IMR-90 (cell line): ENCODE results near the gene PIP5K1C. TPM values are rescaled to one million over a fixed set of nuclear protein-coding genes. Genes with fewer than 3 reads are reported as not detected.

Experiments used
- ATAC-seq: fragments of 200-7000 bp; cut with Tn5 transposase; 2 replicates; pipeline ENCODE4 v1.9.1; 2020; ENCODE audit warnings: low read depth, mild to moderate bottlenecking, moderate library complexity
- BruUV-seq: library from RNA; stranded (reverse); fragments of 400-500 nt; replicated peaks from 2 replicates; lab custom pipeline; 2021; lab: Mats Ljungman, UMichigan
- CTCF ChIA-PET: fragments of 300-600 bp; formaldehyde crosslinking; extraction: SDS; loops from one replicate; lab custom pipeline; 2021; ENCODE audit warnings: antibody characterized with exemption; lab: Yijun Ruan, JAX
- POLR2A ChIA-PET: fragments of 300-600 bp; sonication (Branson Sonifier 250); formaldehyde crosslinking; loops from one replicate; lab custom pipeline; 2022; ENCODE audit warnings: antibody characterized with exemption; ENCODE audit not compliant: unreplicated experiment; lab: Charles Lee
- DNase-seq: peaks from one replicate; pipeline ENCODE4 v3.0.0; 2013
- H2AFZ ChIP-seq: replicated peaks from 2 replicates; pipeline ENCODE3; 2013; ENCODE audit warnings: low read length, mild to moderate bottlenecking; ENCODE audit not compliant: poor library complexity
- H2AK5ac ChIP-seq: 2 replicates; pipeline ENCODE4 v1.6.1; 2013; ENCODE audit warnings: low read depth, low read length, inconsistent platforms
- H2AK9ac ChIP-seq: replicated peaks from 2 replicates; pipeline ENCODE3; 2013; ENCODE audit warnings: mild to moderate bottlenecking, low read depth, low read length, moderate library complexity; ENCODE audit not compliant: poor library complexity
- H2BK120ac ChIP-seq: 2 replicates; pipeline ENCODE4 v1.6.1; 2013; ENCODE audit warnings: low read depth, low read length, inconsistent platforms
- H2BK15ac ChIP-seq: 3 replicates; pipeline ENCODE4 v1.6.1; 2013; ENCODE audit warnings: low read depth, low read length, inconsistent platforms
- H2BK20ac ChIP-seq: 2 replicates; pipeline ENCODE4 v1.6.1; 2013; ENCODE audit warnings: low read depth, mild to moderate bottlenecking, inconsistent platforms, low read length, moderate library complexity
- H2BK5ac ChIP-seq: 2 replicates; pipeline ENCODE4 v1.6.1; 2013; ENCODE audit warnings: mild to moderate bottlenecking, low read depth, low read length, inconsistent platforms; ENCODE audit not compliant: poor library complexity, severe bottlenecking
- H3K14ac ChIP-seq: replicated peaks from 2 replicates; pipeline ENCODE4 v1.6.1; 2013; ENCODE audit warnings: low read depth, low read length, inconsistent platforms
- H3K18ac ChIP-seq: 2 replicates; pipeline ENCODE4 v1.6.1; 2013; ENCODE audit warnings: low read depth, low read length, control low read depth
- H3K23ac ChIP-seq: 2 replicates; pipeline ENCODE4 v1.6.1; 2013; ENCODE audit warnings: low read depth, low read length, inconsistent platforms
- H3K27ac ChIP-seq: 2 replicates; pipeline ENCODE4 v1.5.1; 2013; ENCODE audit warnings: mild to moderate bottlenecking, control low read depth, low read length; ENCODE audit not compliant: insufficient read depth
- H3K27me3 ChIP-seq: 2 replicates; pipeline ENCODE4 v1.6.1; 2013; ENCODE audit warnings: low read length; ENCODE audit not compliant: control insufficient read depth, insufficient read depth
- H3K36me3 ChIP-seq: 2 replicates; pipeline ENCODE4 v1.6.1; 2013; ENCODE audit warnings: low read length, mixed read lengths; ENCODE audit not compliant: control insufficient read depth, insufficient read depth
- H3K4ac ChIP-seq: 2 replicates; pipeline ENCODE4 v1.6.1; 2013; ENCODE audit warnings: low read depth, low read length, inconsistent platforms
- H3K4me1 ChIP-seq: 2 replicates; pipeline ENCODE4 v1.6.1; 2013; ENCODE audit warnings: low read length, mixed read lengths; ENCODE audit not compliant: control insufficient read depth, insufficient read depth
- H3K4me2 ChIP-seq: 2 replicates; pipeline ENCODE4 v1.6.1; 2013; ENCODE audit warnings: low read depth, mild to moderate bottlenecking, control low read depth, low read length, moderate library complexity
- H3K4me3 ChIP-seq: 2 replicates; pipeline ENCODE4 v1.5.1; 2013; ENCODE audit warnings: low read depth, mild to moderate bottlenecking, control low read depth, low read length, moderate library complexity; ENCODE audit not compliant: insufficient read depth
- H3K56ac ChIP-seq: 2 replicates; pipeline ENCODE4 v1.6.1; 2013; ENCODE audit warnings: low read length, inconsistent platforms; ENCODE audit not compliant: insufficient read depth; ENCODE audit errors: extremely low read depth
- H3K79me1 ChIP-seq, 2 experiments: 2 replicates each; pipeline ENCODE4 v1.6.1; 2013; ENCODE audit warnings: low read length in 2 of 2, inconsistent platforms in 1 of 2, low read depth in 1 of 2
- H3K9ac ChIP-seq: 2 replicates; pipeline ENCODE4 v1.6.1; 2013; ENCODE audit warnings: low read depth, low read length, control low read depth
- H3K9me1 ChIP-seq: 2 replicates; pipeline ENCODE4 v1.6.1; 2013; ENCODE audit warnings: low read length, inconsistent platforms; ENCODE audit not compliant: insufficient read depth
- H3K9me3 ChIP-seq: 2 replicates; pipeline ENCODE4 v1.6.1; 2013; ENCODE audit warnings: low read length; ENCODE audit not compliant: control insufficient read depth, insufficient read depth
- H4K20me1 ChIP-seq: 2 replicates; pipeline ENCODE4 v1.6.1; 2013; ENCODE audit warnings: low read length, inconsistent platforms; ENCODE audit not compliant: insufficient read depth
- H4K5ac ChIP-seq: 2 replicates; pipeline ENCODE4 v1.6.1; 2013; ENCODE audit warnings: mild to moderate bottlenecking, low read depth, low read length, control low read depth
- H4K8ac ChIP-seq, 2 experiments: 2 replicates each; pipeline ENCODE4 v1.6.1; 2013; ENCODE audit warnings: low read depth in 2 of 2, low read length in 2 of 2, control low read depth in 1 of 2, inconsistent platforms in 1 of 2
- H4K91ac ChIP-seq: 2 replicates; pipeline ENCODE4 v1.6.1; 2013; ENCODE audit warnings: low read depth, low read length, inconsistent platforms; ENCODE audit not compliant: insufficient read depth
- BHLHE40 ChIP-seq: fragments of 150-350 bp; IDR thresholded peaks from 2 replicates; pipeline ENCODE4 v1.6.1; 2016; ENCODE audit warnings: mild to moderate bottlenecking, low read depth, low read length
- WGBS, 2 experiments: methylation state at CpG; one replicate each; pipeline versions ENCODE4 v1.1.5 to v1.1.7; 2013; ENCODE audit warnings: missing lambda C conversion rate in 2 of 2; ENCODE audit not compliant: insufficient read length in 1 of 2; ENCODE audit errors: extremely low coverage in 2 of 2; 5-methylcytosine and 5-hydroxymethylcytosine counted together
- dilution Hi-C: fragments of 300-500 bp; cut with HindIII; formaldehyde crosslinking; loops from one replicate; pipeline ENCODE4 v1.14.3; 2018; ENCODE audit warnings: low sequenced_read_pairs; ENCODE audit not compliant: unreplicated experiment
- in situ Hi-C: fragments of 300-500 bp; cut with MboI; formaldehyde crosslinking; loops from 3 replicates; pipeline ENCODE4 v1.14.3; 2019; ENCODE audit warnings: low sequenced_read_pairs, inconsistent platforms, mixed read lengths
- intact Hi-C: fragments of 100-400 bp; cut with micrococcal nuclease; formaldehyde crosslinking; loops from 2 replicates; pipeline ENCODE4 v1.10.0; 2022
- polyA plus RNA-seq, 3 experiments: library from polyadenylated mRNA; depleted of rRNA; stranded (reverse); fragments of >200 nt; gene quantifications; 2 replicates each; pipeline ENCODE4 v1.2.3, GENCODE V29; 2012; ENCODE audit warnings: low replicate concordance in 1 of 3
- total RNA-seq: library from RNA; depleted of rRNA; stranded (reverse); fragments of >200 nt; gene quantifications from 2 replicates; pipeline ENCODE4 v1.2.3, GENCODE V29; 2012
- TF ChIP-seq, protein P1 (sequence below): fragments of 150-350 bp; IDR thresholded peaks from 2 replicates; pipeline ENCODE4 v1.6.1; 2017; ENCODE audit warnings: mild to moderate bottlenecking, antibody characterized with exemption, low read length, low read depth

Gene PIP5K1C
- total and polyA plus RNA-seq, 2 of the 4 experiments (the other 2 are of a cell fraction): 13.6 to 23.3 TPM

DNA sequence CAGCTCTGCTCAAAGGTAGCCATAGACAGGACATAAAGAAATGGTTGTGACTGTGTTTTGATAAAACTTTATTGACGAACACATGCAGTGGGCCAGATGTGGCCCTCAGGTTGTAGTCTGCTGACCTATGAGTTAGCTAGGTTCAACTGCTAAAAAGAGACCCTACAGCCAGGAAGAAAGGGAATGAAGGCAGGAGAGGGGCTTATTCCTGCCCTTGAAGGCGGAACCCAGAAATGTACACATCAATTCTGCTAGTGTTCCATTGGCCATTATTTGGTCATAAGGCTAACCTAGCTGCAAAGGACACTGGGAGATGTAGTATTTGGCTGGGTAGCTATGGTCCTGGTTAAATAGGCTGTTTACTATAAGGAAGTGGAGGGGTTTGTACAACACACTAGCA, 43.2 kb upstream of the PIP5K1C start:
- TF ChIP-seq BHLHE40: no peak
- TF ChIP-seq, protein P1, sequence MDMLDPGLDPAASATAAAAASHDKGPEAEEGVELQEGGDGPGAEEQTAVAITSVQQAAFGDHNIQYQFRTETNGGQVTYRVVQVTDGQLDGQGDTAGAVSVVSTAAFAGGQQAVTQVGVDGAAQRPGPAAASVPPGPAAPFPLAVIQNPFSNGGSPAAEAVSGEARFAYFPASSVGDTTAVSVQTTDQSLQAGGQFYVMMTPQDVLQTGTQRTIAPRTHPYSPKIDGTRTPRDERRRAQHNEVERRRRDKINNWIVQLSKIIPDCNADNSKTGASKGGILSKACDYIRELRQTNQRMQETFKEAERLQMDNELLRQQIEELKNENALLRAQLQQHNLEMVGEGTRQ: peak; percentile 45; the same call in 1 of the 2 replicates
- Histone ChIP-seq H3K4me3 (no peak overlapping the region), H3K4me1 (no peaks in the 10 kb centered on the region), H3K9me3 (peaks cover 2% of the 10 kb centered on the region; the same call in 1 of the 2 replicates), H2BK15ac (no peak overlapping the region), H2BK5ac (no peak overlapping the region), H3K79me1 (no peaks in the 10 kb centered on the region), H3K4me2 (no peak overlapping the region), H2AK5ac (no peak overlapping the region), H3K9me1 (no peaks in the 10 kb centered on the region), H3K27ac (no peak overlapping the region), H3K36me3 (no peaks in the 10 kb centered on the region), H3K23ac (no peak overlapping the region), H3K9ac (no peak overlapping the region), H2BK120ac (no peak overlapping the region), H4K20me1 (no peaks in the 10 kb centered on the region), H3K18ac (no peak overlapping the region), H2AK9ac (no peak overlapping the region), H4K91ac (no peak overlapping the region), H2BK20ac (no peak overlapping the region), H4K8ac (no peak overlapping the region), H3K56ac (no peak overlapping the region), H3K14ac (no peak overlapping the region), H2AFZ (no peak overlapping the region), H3K27me3 (peaks cover 7% of the 10 kb centered on the region), H3K4ac (no peak overlapping the region), H4K5ac (no peak overlapping the region)
- POLR2A ChIA-PET: no interaction called here
- CTCF ChIA-PET: no interaction called here
- dilution Hi-C loops: no loop called here
- no TSS peak for BruUV-seq
- intact Hi-C loops: no loop called here
- no peak for DNase-seq
- in situ Hi-C loops: no loop called here
- 100% methylated on average over 1 of the region's 2 CpGs; no CpG with 5 or more reads in 1 of the 2 experiments for WGBS, 2 experiments
- no peak; the same call in 1 of the 2 replicates for ATAC-seq
